Endothelial cell of umbilical vein (primary cell): Measurements from ENCODE around the gene SLC2A2. TPM values are rescaled to one million over a fixed set of nuclear protein-coding genes. Genes with fewer than 3 reads are reported as not detected.

Experiments used
- BruUV-seq: library from RNA; stranded (reverse); fragments of 400-500 nt; replicated peaks from 2 replicates; lab custom pipeline; 2021; lab: Mats Ljungman, UMichigan
- CTCF ChIA-PET: fragments of 300-600, 350-600 bp; sonication (Branson Sonifier 250); formaldehyde crosslinking; loops from one replicate; lab custom pipeline; 2021; ENCODE audit warnings: antibody characterized with exemption, inconsistent platforms; lab: Charles Lee
- POLR2A ChIA-PET: fragments of 300-600, 350-600 bp; sonication (Branson Sonifier 250); formaldehyde crosslinking; loops from one replicate; lab custom pipeline; 2021; ENCODE audit warnings: antibody characterized with exemption, inconsistent platforms; lab: Charles Lee
- DNase-seq: peaks from one replicate; pipeline ENCODE4 v3.0.0-alpha.2; 2011; ENCODE audit warnings: low read depth, low spot score
- FAIRE-seq: peaks from 2 replicates; lab custom pipeline; 2011; peaks lifted over from hg19 to GRCh38; lab: Jason Lieb, UNC
- H2AFZ ChIP-seq: 2 replicates; pipeline ENCODE4 v1.6.0; 2012; ENCODE audit warnings: low read depth, low read length, control low read depth, inconsistent platforms
- H3K27ac ChIP-seq: 2 replicates; pipeline ENCODE4 v1.5.1; 2011; ENCODE audit warnings: low read depth, mild to moderate bottlenecking, control low read depth, low read length, moderate library complexity; ENCODE audit not compliant: insufficient read depth
- H3K27me3 ChIP-seq, 2 experiments: 2 replicates each; pipeline versions ENCODE4 v1.6.0 to v1.6.1; 2011; ENCODE audit warnings: low read length in 2 of 2, mixed read lengths in 1 of 2; ENCODE audit not compliant: control insufficient read depth in 2 of 2, insufficient read depth in 2 of 2
- H3K36me3 ChIP-seq, 2 experiments: 2 replicates in 1 of 2; 3 replicates in 1 of 2; pipeline ENCODE4 v1.5.1; 2011; ENCODE audit warnings: low read length in 2 of 2, mild to moderate bottlenecking in 1 of 2, moderate library complexity in 1 of 2; ENCODE audit not compliant: control insufficient read depth in 2 of 2, insufficient read depth in 2 of 2; ENCODE audit errors: extremely low read depth in 1 of 2
- H3K4me1 ChIP-seq: 3 replicates; pipeline ENCODE4 v1.5.1; 2011; ENCODE audit warnings: mild to moderate bottlenecking, low read length; ENCODE audit not compliant: control insufficient read depth, insufficient read depth; ENCODE audit errors: extremely low read depth
- H3K4me2 ChIP-seq: 2 replicates; pipeline ENCODE4 v1.6.1; 2011; ENCODE audit warnings: low read length, control low read depth, mixed read lengths; ENCODE audit not compliant: insufficient read depth
- H3K4me3 ChIP-seq, 3 experiments: fragments of 200-600 bp in 1 of 3; sonication (generic), shearing (Covaris generic) in 1 of 3; replicated peaks in 1 of 3; 2 replicates each; pipeline ENCODE4 v1.5.1; 2011 to 2016; ENCODE audit warnings: control low read depth in 3 of 3, low read length in 3 of 3, mild to moderate bottlenecking in 2 of 3, inconsistent platforms in 1 of 3, low read depth in 1 of 3, moderate library complexity in 1 of 3; ENCODE audit not compliant: insufficient read depth in 1 of 3
- H3K79me2 ChIP-seq: 2 replicates; pipeline ENCODE4 v1.6.0; 2012; ENCODE audit warnings: low read length, inconsistent platforms; ENCODE audit not compliant: control insufficient read depth, insufficient read depth
- H3K9ac ChIP-seq: replicated peaks from 2 replicates; pipeline ENCODE3; 2011; ENCODE audit warnings: low read length, control low read depth; ENCODE audit not compliant: insufficient read depth; ENCODE audit errors: extremely low read depth
- H3K9me1 ChIP-seq: replicated peaks from 3 replicates; pipeline ENCODE4 v1.6.0; 2011; ENCODE audit warnings: mild to moderate bottlenecking, low read length; ENCODE audit not compliant: control insufficient read depth, insufficient read depth; ENCODE audit errors: extremely low read depth
- H3K9me3 ChIP-seq: replicated peaks from 2 replicates; pipeline ENCODE4 v1.5.1; 2012; ENCODE audit warnings: low read length, inconsistent platforms; ENCODE audit not compliant: control insufficient read depth, insufficient read depth
- H4K20me1 ChIP-seq: replicated peaks from 2 replicates; pipeline ENCODE3; 2011; ENCODE audit warnings: mild to moderate bottlenecking, low read length; ENCODE audit not compliant: control insufficient read depth, insufficient read depth; ENCODE audit errors: extremely low read depth
- CTCF ChIP-seq, 2 donors: IDR thresholded peaks; 1 replicate in 1 of 2; 2 replicates in 1 of 2; pipeline ENCODE4 v1.5.1; 2011; ENCODE audit warnings: low read length in 2 of 2, mild to moderate bottlenecking in 2 of 2, moderate library complexity in 2 of 2, control low read depth in 1 of 2, inconsistent platforms in 1 of 2, low read depth in 1 of 2; ENCODE audit not compliant: insufficient read depth in 1 of 2; ENCODE audit errors: extremely low read depth in 1 of 2
- EZH2 ChIP-seq: IDR thresholded peaks from 2 replicates; pipeline ENCODE4 v1.6.1; 2012; ENCODE audit warnings: borderline replicate concordance, low read depth, mild to moderate bottlenecking, moderate library complexity, low read length, inconsistent platforms; ENCODE audit not compliant: severe bottlenecking
- FOS ChIP-seq: IDR thresholded peaks from 2 replicates; pipeline ENCODE4 v1.6.1; 2011; ENCODE audit warnings: mild to moderate bottlenecking, low read length, moderate library complexity, borderline replicate concordance; ENCODE audit not compliant: insufficient read depth
- GATA2 ChIP-seq: IDR thresholded peaks from 2 replicates; pipeline ENCODE4 v1.7.0; 2011; ENCODE audit warnings: low read depth, mild to moderate bottlenecking, moderate library complexity, mixed read lengths, low read length; ENCODE audit not compliant: insufficient read length, insufficient read depth
- JUN ChIP-seq: IDR thresholded peaks from 2 replicates; pipeline ENCODE4 v1.6.1; 2011; ENCODE audit warnings: borderline replicate concordance, low read depth; ENCODE audit not compliant: insufficient read length, insufficient read depth
- MAX ChIP-seq: IDR thresholded peaks from 2 replicates; pipeline ENCODE4 v1.6.1; 2011; ENCODE audit not compliant: insufficient read depth, insufficient read length
- MYC ChIP-seq: IDR thresholded peaks from one replicate; pipeline ENCODE4 v1.6.1; 2011; ENCODE audit warnings: mild to moderate bottlenecking, low read depth, low read length
- POLR2A ChIP-seq: IDR thresholded peaks from 2 replicates; pipeline ENCODE4 v1.6.1; 2012; ENCODE audit warnings: low read depth, mild to moderate bottlenecking, control low read depth, low read length
- POLR2AphosphoS5 ChIP-seq: IDR thresholded peaks from 2 replicates; pipeline ENCODE4 v1.6.1; 2012; ENCODE audit warnings: low read depth, mild to moderate bottlenecking, control low read depth, low read length, moderate library complexity; ENCODE audit not compliant: insufficient read depth
- dilution Hi-C: fragments of 300-500 bp; cut with MboI; formaldehyde crosslinking; loops from one replicate; pipeline ENCODE4 v1.15.0; 2019; ENCODE audit warnings: low sequenced_read_pairs; ENCODE audit not compliant: extremely low pct_ligation_motif_present
- intact Hi-C: fragments of 100-400 bp; cut with micrococcal nuclease; formaldehyde crosslinking; loops from one replicate; pipeline ENCODE4 v1.10.0; 2022
- polyA plus RNA-seq, 4 experiments: library from polyadenylated mRNA; depleted of rRNA in 3 of 4; stranded (reverse) in 3 of 4; unstranded in 1 of 4; fragments of >200 nt; gene quantifications; 2 replicates each; pipeline versions ENCODE4 v1.2.1 to v1.2.3, GENCODE V29; 2011 to 2012; ENCODE audit warnings: missing spikeins in 1 of 4
- total RNA-seq: library from RNA; stranded (reverse); gene quantifications from 2 replicates; pipeline ENCODE4 v1.2.3, GENCODE V29; 2021

The SLC2A2 gene
- total and polyA plus RNA-seq, 2 donors (not counting 3 experiments of a cell fraction or from before 2014, with no cell fraction given), result not detected

GRCh38 chr3:170956647-170957046 is 69.9 kb downstream of the SLC2A2 start:
- Histone ChIP-seq H3K36me3 (no peaks in the 10 kb centered on the region), H2AFZ (no peak overlapping the region), H3K9me1 (no peaks in the 10 kb centered on the region), H3K27me3 (peaks cover 4 to 19% of the 10 kb centered on the region in 2 experiments), H3K4me2 (no peak overlapping the region), H3K79me2 (no peaks in the 10 kb centered on the region), H3K4me3 (no peak overlapping the region), H4K20me1 (no peaks in the 10 kb centered on the region), H3K4me1 (no peaks in the 10 kb centered on the region), H3K27ac (no peak overlapping the region), H3K9me3 (no peaks in the 10 kb centered on the region), H3K9ac (no peak overlapping the region)
- ChIA-PET CTCF (no interaction called here), POLR2A (no interaction called here)
- BruUV-seq, result no TSS peak
- TF ChIP-seq POLR2AphosphoS5, result no peak
- no peak for TF ChIP-seq MAX
- no peak for TF ChIP-seq FOS
- no peak for TF ChIP-seq EZH2
- no peak for TF ChIP-seq CTCF (IDR thresholded peaks at IDR 0.05; ENCODE audit: extremely low read depth in 1 of 2, insufficient read depth in 1 of 2, low read depth in 1 of 2, low read length in 2 of 2)
- TF ChIP-seq GATA2, result no peak
- no peak for TF ChIP-seq MYC
- no peak for TF ChIP-seq JUN
- no peak for TF ChIP-seq POLR2A
- FAIRE-seq (no peak), DNase-seq (no peak)
- intact Hi-C loops (no loop called here), dilution Hi-C loops (no loop called here)
